ENCODE data around the gene C16orf92. TPM values are rescaled to one million over a fixed set of nuclear protein-coding genes. Genes with fewer than 3 reads are reported as not detected.

The C16orf92 gene
- total RNA-seq, 1 donor from 2014 or later = not detected

DNA sequence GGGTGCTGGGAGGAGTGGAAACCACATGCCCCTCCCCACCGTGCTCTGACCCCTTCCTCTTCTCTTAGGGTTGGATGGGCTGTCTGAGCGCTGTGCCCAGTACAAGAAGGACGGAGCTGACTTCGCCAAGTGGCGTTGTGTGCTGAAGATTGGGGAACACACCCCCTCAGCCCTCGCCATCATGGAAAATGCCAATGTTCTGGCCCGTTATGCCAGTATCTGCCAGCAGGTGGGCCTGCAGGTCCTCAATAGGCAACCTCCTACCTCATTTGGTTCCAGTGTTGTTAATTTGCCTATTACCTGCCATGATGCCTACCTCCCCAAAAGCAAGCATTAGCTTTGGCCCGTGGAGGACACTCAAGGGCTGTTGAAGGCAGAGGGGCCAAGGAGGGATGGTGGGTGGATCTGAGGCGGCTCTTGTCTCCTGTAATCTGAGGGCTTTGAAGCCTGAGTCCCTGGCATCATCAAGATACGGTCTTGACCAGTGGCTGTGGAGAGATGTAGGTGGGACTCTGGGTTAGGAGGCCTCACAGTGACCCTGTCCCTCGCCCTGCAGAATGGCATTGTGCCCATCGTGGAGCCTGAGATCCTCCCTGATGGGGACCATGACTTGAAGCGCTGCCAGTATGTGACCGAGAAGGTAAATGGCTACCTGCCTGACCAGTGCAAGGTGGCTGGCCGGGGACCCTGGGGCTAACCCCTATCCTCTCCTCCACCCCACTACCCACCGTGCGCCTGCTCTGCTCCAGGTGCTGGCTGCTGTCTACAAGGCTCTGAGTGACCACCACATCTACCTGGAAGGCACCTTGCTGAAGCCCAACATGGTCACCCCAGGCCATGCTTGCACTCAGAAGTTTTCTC, 46.0 kb downstream of the C16orf92 start:
- H3K79me2 ChIP-seq (ENCODE audit: insufficient read depth, low read length) = peaks cover 64% of the 10 kb centered on the region

GRCh38 chr16:30069611-30070462, 46.8 kb downstream of the C16orf92 start:
- H2AFZ ChIP-seq (ENCODE audit: low read depth, low read length) = no peak overlapping the region
- DNase-seq (ENCODE audit: low read depth) (peak; percentile 36), FAIRE-seq (no peak)
- H3K9me3 ChIP-seq (ENCODE audit: insufficient read depth, low read depth, low read length) = no peaks in the 10 kb centered on the region
- H3K27me3 ChIP-seq (ENCODE audit: insufficient read depth, low read length) = no peaks in the 10 kb centered on the region
- H4K20me1 ChIP-seq (ENCODE audit: insufficient read depth, low read length) = peaks cover 63% of the 10 kb centered on the region
- H3K79me2 ChIP-seq (ENCODE audit: insufficient read depth, low read length) = peaks cover 64% of the 10 kb centered on the region
- peak overlapping the region; percentile 98 for H3K4me3 Mint-ChIP-seq (ENCODE audit: unreplicated experiment)
- no peak for TF ChIP-seq EZH2 (IDR thresholded peaks at IDR 0.05; ENCODE audit: insufficient read depth, low read length)
- peaks cover 39% of the 10 kb centered on the region for H3K36me3 ChIP-seq (ENCODE audit: insufficient read depth, low read length)
- H3K4me1 ChIP-seq (ENCODE audit: insufficient read depth, low read length) = peaks cover 40% of the 10 kb centered on the region
- H3K4me3 ChIP-seq (ENCODE audit: insufficient read depth, low read depth, low read length) = no peak overlapping the region
- H3K9me3 Mint-ChIP-seq (ENCODE audit: unreplicated experiment) = no peaks in the 10 kb centered on the region
- H3K27ac ChIP-seq (ENCODE audit: low read depth, low read length) = peak overlapping the region; percentile 18
- H3K9ac ChIP-seq (ENCODE audit: low read length) = peak overlapping the region; percentile 41
- no peak overlapping the region for H3K27ac Mint-ChIP-seq (ENCODE audit: unreplicated experiment)
- H3K4me1 Mint-ChIP-seq (ENCODE audit: low read depth, unreplicated experiment) = peaks cover 37% of the 10 kb centered on the region
- no peaks in the 10 kb centered on the region for H3K27me3 Mint-ChIP-seq (ENCODE audit: low read depth, unreplicated experiment)
- H3K4me2 ChIP-seq (ENCODE audit: low read length) = peak overlapping the region; percentile 78
- peaks cover 40% of the 10 kb centered on the region for H3K36me3 Mint-ChIP-seq (ENCODE audit: low read depth, unreplicated experiment)

More for the DNA sequence above, 46.0 kb downstream of the C16orf92 start:
- Mint-ChIP-seq H3K9me3 (ENCODE audit: unreplicated experiment) (no peaks in the 10 kb centered on the region), H3K4me1 (ENCODE audit: low read depth, unreplicated experiment) (peaks cover 36% of the 10 kb centered on the region), H3K27ac (ENCODE audit: unreplicated experiment) (peak overlapping the region; percentile 87), H3K36me3 (ENCODE audit: low read depth, unreplicated experiment) (peaks cover 40% of the 10 kb centered on the region), H3K27me3 (ENCODE audit: low read depth, unreplicated experiment) (no peaks in the 10 kb centered on the region), H3K4me3 (ENCODE audit: unreplicated experiment) (peak overlapping the region; percentile 98)
- Histone ChIP-seq H3K4me3 (ENCODE audit: insufficient read depth, low read depth, low read length) (no peak overlapping the region), H3K27ac (ENCODE audit: low read depth, low read length) (no peak overlapping the region), H3K27me3 (ENCODE audit: insufficient read depth, low read length) (no peaks in the 10 kb centered on the region), H2AFZ (ENCODE audit: low read depth, low read length) (no peak overlapping the region), H3K9ac (ENCODE audit: low read length) (peak overlapping the region; percentile 33), H3K9me3 (ENCODE audit: insufficient read depth, low read depth, low read length) (no peaks in the 10 kb centered on the region), H3K4me1 (ENCODE audit: insufficient read depth, low read length) (peaks cover 48% of the 10 kb centered on the region), H3K36me3 (ENCODE audit: insufficient read depth, low read length) (peaks cover 39% of the 10 kb centered on the region), H4K20me1 (ENCODE audit: insufficient read depth, low read length) (peaks cover 63% of the 10 kb centered on the region), H3K4me2 (ENCODE audit: low read length) (peak overlapping the region; percentile 78)
- no peak for DNase-seq (ENCODE audit: low read depth)
- FAIRE-seq = no peak
- no peak for TF ChIP-seq EZH2 (IDR thresholded peaks at IDR 0.05; ENCODE audit: insufficient read depth, low read length)
- peak; percentile 54 for TF ChIP-seq CTCF (IDR thresholded peaks at IDR 0.05; ENCODE audit: insufficient read depth, low read depth, low read length)

DNA sequence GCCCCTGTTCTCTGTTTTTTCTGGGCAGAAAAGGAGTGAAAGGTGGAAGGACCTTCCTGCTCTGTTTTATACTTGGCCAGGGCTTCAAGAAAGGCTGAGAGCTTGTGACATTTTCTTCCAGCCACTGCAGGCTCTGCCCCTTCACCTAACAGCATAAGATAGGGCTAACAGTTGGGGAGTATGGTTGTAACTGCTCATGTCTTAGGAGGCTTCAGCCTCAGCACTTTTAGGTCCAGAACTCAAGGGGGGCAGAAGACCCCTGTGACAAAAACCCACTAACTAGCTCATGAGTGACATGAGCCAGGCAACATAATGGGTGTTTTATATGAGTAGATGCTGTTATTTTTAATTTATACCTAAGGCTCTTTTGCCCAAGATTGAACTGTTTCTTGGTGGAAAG, 47.5 kb downstream of the C16orf92 start:
- FAIRE-seq = no peak
- Histone ChIP-seq H3K9ac (ENCODE audit: low read length) (peak overlapping the region; percentile 41), H4K20me1 (ENCODE audit: insufficient read depth, low read length) (peaks cover 63% of the 10 kb centered on the region), H3K27me3 (ENCODE audit: insufficient read depth, low read length) (no peaks in the 10 kb centered on the region), H3K79me2 (ENCODE audit: insufficient read depth, low read length) (peaks cover 64% of the 10 kb centered on the region), H3K4me1 (ENCODE audit: insufficient read depth, low read length) (peaks cover 42% of the 10 kb centered on the region), H3K4me2 (ENCODE audit: low read length) (peak overlapping the region; percentile 78), H3K9me3 (ENCODE audit: insufficient read depth, low read depth, low read length) (no peaks in the 10 kb centered on the region), H3K4me3 (ENCODE audit: insufficient read depth, low read depth, low read length) (no peak overlapping the region), H2AFZ (ENCODE audit: low read depth, low read length) (no peak overlapping the region), H3K36me3 (ENCODE audit: insufficient read depth, low read length) (peaks cover 39% of the 10 kb centered on the region), H3K27ac (ENCODE audit: low read depth, low read length) (peak overlapping the region; percentile 18)
- no peaks in the 10 kb centered on the region for H3K27me3 Mint-ChIP-seq (ENCODE audit: low read depth, unreplicated experiment)
- peaks cover 40% of the 10 kb centered on the region for H3K4me1 Mint-ChIP-seq (ENCODE audit: low read depth, unreplicated experiment)
- peaks cover 40% of the 10 kb centered on the region for H3K36me3 Mint-ChIP-seq (ENCODE audit: low read depth, unreplicated experiment)
- H3K9me3 Mint-ChIP-seq (ENCODE audit: unreplicated experiment) = no peaks in the 10 kb centered on the region
- H3K4me3 Mint-ChIP-seq (ENCODE audit: unreplicated experiment) = peak overlapping the region; percentile 98
- no peak for DNase-seq (ENCODE audit: low read depth)
- TF ChIP-seq EZH2 (IDR thresholded peaks at IDR 0.05; ENCODE audit: insufficient read depth, low read length) (no peak), CTCF (IDR thresholded peaks at IDR 0.05; ENCODE audit: insufficient read depth, low read depth, low read length) (no peak)
- no peak overlapping the region for H3K27ac Mint-ChIP-seq (ENCODE audit: unreplicated experiment)
